GM10248 (cell line): ENCODE data around the gene OVCA2.

Experiments
- CTCF ChIA-PET: fragments of 300-600 bp; sonication (Branson Sonifier 250); formaldehyde crosslinking; extraction: SDS; loops from one replicate; lab custom pipeline; 2021; ENCODE audit warnings: antibody characterized with exemption; lab: Yijun Ruan, JAX
- POLR2A ChIA-PET: fragments of 350-650 bp; sonication (Branson Sonifier 250); formaldehyde crosslinking; extraction: SDS; loops from one replicate; lab custom pipeline; 2020; ENCODE audit warnings: antibody characterized with exemption; lab: Yijun Ruan, JAX
- DNase-seq: peaks from one replicate; pipeline ENCODE4 v3.0.0; 2012; ENCODE audit errors: extremely low spot score
- TF ChIP-seq, protein P1 (sequence below): IDR thresholded peaks from 2 replicates; pipeline ENCODE4 v1.5.1; 2012; ENCODE audit warnings: mild to moderate bottlenecking, low read depth; ENCODE audit errors: extremely low read depth, missing control alignments, control extremely low read depth

The OVCA2 gene

DNA sequence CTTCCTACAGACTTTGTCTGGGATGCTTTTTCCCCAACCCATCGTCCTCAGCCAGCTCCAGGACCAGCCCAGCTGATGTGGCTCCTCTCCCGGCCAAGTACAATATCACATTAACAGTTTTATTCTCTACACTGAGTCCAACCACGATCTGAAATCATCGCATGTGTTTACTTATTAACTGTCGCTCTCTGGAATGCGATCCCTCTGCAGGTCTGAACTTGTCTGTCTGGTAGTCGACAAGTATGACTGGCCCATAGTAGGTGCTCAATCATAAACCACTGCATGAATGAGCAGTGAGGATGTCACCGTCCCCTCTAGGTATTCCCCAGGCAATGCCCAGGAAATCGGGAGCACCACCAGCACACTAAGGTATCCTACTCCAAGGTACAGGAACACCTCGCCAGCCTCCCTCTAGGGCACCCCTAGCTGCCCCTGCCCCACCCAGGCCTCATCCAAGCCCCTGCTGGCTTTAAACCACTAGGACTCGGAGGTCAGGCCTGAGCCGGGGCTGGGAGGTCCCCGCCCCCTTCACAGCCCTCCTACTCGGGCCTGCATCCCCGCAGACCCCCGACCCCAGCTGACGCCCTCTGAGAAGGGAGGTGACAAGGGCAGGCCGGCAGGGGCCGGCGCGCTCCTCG lies 44.4 kb upstream of the OVCA2 start:
- DNase-seq = no peak
- ChIA-PET CTCF (no interaction called here), POLR2A (no interaction called here)
- TF ChIP-seq, protein P1, sequence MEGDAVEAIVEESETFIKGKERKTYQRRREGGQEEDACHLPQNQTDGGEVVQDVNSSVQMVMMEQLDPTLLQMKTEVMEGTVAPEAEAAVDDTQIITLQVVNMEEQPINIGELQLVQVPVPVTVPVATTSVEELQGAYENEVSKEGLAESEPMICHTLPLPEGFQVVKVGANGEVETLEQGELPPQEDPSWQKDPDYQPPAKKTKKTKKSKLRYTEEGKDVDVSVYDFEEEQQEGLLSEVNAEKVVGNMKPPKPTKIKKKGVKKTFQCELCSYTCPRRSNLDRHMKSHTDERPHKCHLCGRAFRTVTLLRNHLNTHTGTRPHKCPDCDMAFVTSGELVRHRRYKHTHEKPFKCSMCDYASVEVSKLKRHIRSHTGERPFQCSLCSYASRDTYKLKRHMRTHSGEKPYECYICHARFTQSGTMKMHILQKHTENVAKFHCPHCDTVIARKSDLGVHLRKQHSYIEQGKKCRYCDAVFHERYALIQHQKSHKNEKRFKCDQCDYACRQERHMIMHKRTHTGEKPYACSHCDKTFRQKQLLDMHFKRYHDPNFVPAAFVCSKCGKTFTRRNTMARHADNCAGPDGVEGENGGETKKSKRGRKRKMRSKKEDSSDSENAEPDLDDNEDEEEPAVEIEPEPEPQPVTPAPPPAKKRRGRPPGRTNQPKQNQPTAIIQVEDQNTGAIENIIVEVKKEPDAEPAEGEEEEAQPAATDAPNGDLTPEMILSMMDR = no peak

DNA sequence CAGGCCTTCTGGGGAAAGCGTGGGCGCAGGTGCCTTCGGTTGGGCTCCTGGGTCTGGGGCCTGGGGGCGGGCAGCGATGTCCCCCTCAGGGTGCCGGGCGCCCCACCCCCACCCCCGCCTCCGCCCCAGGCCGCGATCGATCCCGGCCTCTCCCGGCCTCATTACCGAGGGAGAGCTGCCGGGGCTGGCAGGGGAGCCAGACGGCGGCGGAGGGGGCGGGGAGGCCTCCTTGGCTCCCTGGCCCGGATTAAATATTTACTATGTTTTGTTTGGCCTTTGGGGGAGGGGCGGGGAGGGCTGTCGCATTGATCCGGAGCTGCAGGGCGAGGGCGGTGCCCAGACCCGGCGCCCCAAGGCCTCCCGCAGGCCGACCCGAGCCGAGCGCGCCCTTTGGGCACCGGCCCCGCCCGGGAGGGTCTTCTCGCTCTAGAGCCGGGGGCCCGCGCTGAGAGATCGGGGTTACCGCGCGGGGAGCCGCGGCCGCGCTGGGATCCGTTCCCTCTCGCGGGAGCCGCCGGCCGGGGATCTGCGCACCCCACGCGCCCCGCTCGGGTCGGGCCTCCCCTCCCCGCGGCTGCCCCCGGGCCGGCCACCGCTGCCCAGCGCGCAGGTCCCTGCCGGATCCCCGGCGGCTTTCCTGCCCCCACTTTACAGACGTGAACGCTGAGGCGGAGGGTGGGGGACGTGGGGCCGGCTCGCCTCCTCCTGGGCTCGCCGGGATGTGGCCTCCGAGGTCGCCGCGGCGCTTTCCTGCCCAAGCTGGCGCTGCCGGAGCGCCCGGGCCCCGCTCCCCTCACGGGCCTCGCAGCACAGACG lies 43.7 kb upstream of the OVCA2 start:
- POLR2A ChIA-PET = no interaction called here
- TF ChIP-seq, protein P1 = no peak
- CTCF ChIA-PET = no interaction called here
- no peak for DNase-seq

DNA sequence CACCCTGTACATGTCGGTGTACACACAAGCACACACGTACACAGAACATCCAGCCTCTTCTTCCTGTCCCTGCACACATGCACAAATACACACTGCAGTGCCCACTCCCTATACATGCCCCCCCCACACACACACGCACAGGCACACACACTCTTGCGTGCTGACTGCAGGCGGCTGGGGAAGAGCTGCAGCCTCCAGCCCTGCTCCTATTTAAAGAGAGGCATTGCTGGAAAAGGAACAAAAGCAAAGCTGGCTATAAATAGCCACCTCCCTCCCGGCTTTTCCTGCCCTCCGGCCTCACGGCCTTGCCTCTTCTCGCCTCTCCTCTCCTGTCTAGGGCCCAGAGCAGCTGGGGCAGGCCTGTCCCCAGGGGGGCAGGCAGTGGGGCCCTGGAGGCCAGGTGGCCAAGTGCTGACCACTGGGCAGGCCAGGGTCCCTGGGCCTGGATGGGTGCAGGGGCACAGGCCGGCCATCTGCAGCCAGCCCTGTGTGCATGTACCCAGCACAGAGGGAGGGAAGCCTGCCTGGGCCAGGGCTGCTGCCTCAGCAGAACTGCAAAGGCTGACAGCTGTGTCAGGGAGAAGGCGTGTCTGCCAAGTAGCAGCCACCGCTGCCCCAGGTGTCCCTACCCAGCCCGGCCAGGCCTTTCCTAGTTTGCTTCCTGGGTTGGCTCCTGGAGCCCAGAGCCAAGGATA lies 42.1 kb upstream of the OVCA2 start:
- CTCF ChIA-PET = interaction anchor here (1.3 kb wide), 1 partner anchor 8 kb away, joined by 3 read pairs; no protein-coding TSS in a partner anchor
- TF ChIP-seq, protein P1 = no peak
- POLR2A ChIA-PET = no interaction called here
- DNase-seq = no peak

DNA sequence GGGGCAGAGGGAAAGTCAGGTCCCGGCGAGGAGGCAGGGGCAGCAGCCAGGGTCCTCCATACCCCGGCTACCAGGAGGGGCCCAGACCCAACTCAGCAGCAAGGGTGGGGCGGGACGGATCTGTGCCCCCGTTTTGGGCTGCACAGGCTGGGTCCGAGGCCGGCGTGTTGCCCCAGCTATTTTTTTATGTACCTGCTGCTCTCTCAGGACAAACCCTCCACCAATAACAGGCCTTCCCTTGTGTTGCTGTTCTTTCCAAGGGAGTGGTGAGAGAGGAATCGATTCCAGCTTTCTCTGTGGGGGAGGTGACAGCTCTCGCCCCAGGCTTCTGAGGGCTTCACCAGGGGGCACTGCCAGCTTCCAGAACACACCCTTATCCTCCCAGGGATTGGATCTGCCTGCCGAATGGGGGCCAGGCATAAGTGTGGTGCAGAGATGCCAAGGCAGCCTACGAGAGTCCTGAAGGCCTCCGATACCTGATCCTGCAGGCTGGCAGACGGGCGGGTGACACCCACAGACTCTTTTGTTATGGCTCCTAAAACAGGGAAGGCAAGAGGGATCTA lies 39.0 kb upstream of the OVCA2 start:
- ChIA-PET POLR2A (interaction anchor here (0.6 kb wide), 1 partner anchor 889 kb away, joined by 6 read pairs; no protein-coding TSS in a partner anchor), CTCF (interaction anchor here (1.3 kb wide), 1 partner anchor 9 kb away, joined by 4 read pairs; no protein-coding TSS in a partner anchor)
- DNase-seq = no peak
- TF ChIP-seq, protein P1 = no peak

DNA sequence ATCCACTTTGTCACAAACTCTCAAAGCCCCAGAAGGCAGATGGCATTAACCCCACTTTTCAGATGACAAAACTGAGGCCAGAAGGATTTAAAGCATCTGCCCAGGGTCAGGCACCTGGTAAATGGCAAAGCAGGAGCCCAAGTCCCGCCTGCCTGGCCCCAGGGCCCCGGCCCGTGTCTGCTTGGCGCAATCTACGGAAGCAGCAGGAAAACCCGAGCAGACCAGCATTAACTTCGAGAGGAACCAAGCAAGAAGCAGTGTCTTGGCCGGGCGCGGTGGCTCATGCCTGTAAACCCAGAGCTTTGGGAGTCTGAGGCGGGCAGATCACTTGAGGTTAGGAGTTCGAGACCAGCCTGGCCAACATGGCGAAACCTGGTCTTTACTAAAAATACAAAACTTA lies 38.3 kb upstream of the OVCA2 start:
- ChIA-PET POLR2A (no interaction called here), CTCF (interaction anchor here (1.0 kb wide), 1 partner anchor 95 kb away, joined by 3 read pairs; no protein-coding TSS in a partner anchor)
- TF ChIP-seq, protein P1 = no peak
- DNase-seq = no peak

DNA sequence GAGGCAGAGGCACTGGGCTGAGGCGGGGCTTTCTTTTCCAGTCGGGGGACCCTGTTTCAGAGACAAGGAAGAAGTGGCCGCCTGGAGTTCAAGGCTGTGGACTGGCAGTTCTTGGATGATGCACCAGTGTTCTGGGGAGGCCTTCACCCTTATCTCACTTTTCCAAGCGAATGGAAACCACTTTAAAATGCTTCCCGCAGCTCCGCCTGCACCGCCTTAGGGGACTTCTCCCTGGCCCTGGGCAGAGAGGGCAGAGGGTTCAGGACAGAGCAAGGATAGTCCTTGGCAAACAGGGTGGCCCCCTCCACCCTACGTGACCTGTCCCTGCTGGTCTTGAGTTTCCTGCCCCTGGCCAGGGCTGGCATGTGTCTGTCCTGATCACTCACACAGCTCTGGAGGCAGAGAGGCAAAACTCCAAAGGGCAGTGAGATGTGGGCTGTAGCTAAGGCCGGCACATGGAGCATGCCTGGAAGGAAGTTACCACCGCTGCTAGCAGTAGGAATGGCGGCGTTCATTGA lies 37.3 kb upstream of the OVCA2 start:
- TF ChIP-seq, protein P1 = no peak
- no peak for DNase-seq
- ChIA-PET CTCF (interaction anchor here (1.1 kb wide), 1 partner anchor 13 kb away, joined by 3 read pairs; no protein-coding TSS in a partner anchor), POLR2A (no interaction called here)
